HAP-1 (cell line): Measurements from ENCODE around the gene KRTAP6-3.

Source experiments
- DNase-seq, 2 experiments: peaks; one replicate each; pipeline ENCODE4 v3.0.0-alpha.2; 2016 to 2020; ENCODE audit warnings: low spot score in 2 of 2
- H3K27me3 ChIP-seq: fragments of 250-450 bp; sonication (Bioruptor Pico); 2 replicates; pipeline ENCODE4 v1.5.1; 2020; ENCODE audit warnings: low read depth, mild to moderate bottlenecking, moderate library complexity
- H3K36me3 ChIP-seq: fragments of 250-450 bp; sonication (Bioruptor Pico); replicated peaks from 2 replicates; pipeline ENCODE4 v1.5.1; 2020; ENCODE audit warnings: mild to moderate bottlenecking
- H3K4me1 ChIP-seq: fragments of 250-450 bp; sonication (Bioruptor Pico); 2 replicates; pipeline ENCODE4 v1.5.1; 2020; ENCODE audit warnings: mild to moderate bottlenecking
- H3K4me3 ChIP-seq: fragments of 250-450 bp; sonication (Bioruptor Pico); 2 replicates; pipeline ENCODE4 v1.5.1; 2020; ENCODE audit warnings: mild to moderate bottlenecking, moderate library complexity
- H3K9me3 ChIP-seq: fragments of 250-450 bp; sonication (Bioruptor Pico); 2 replicates; pipeline ENCODE4 v1.5.1; 2020; ENCODE audit warnings: mild to moderate bottlenecking, moderate library complexity
- in situ Hi-C: fragments of 300-500 bp; cut with MboI; formaldehyde crosslinking; loops from 3 replicates; pipeline ENCODE4 v1.14.3; 2020; ENCODE audit warnings: low sequenced_read_pairs, inconsistent platforms, mixed read lengths

KRTAP6-3 gene, protein sequence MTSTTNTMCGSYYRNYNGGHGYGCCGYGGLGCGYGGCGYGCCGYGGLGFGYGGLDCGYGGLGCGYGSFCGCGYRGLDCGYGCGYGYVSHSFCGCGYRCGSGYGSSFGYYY

DNA sequence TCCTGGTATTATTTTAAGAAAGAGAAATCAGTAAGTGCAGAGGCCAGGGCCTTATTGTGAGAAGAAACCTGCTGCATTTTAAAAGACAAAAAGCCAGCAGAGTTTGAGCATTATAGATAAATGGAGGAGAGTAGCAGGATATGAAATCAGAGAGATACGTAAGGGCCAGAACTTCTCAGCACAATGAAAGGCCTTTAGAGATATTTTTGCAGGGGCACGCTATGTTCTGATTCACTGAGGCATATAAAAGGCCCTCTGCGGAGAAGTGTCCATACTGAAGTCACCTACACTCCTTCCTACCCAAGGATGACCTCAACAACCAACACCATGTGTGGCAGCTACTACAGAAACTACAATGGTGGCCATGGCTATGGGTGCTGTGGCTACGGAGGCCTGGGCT lies at the start of gene KRTAP6-3:
Gene KRTAP6-3 (plus strand): TSS at position 301 of the 400 bp plus-strand sequence. CDS start 6 bp downstream, at position 307.
- H3K4me1 ChIP-seq, result no peaks in the 10 kb centered on the region
- no peaks in the 10 kb centered on the region for H3K9me3 ChIP-seq
- no peak for DNase-seq
- in situ Hi-C loops, result no loop called here
- H3K27me3 ChIP-seq, result no peaks in the 10 kb centered on the region
- H3K4me3 ChIP-seq, result no peak within 1 kb of the TSS
- no peaks in the 10 kb centered on the region for H3K36me3 ChIP-seq

DNA sequence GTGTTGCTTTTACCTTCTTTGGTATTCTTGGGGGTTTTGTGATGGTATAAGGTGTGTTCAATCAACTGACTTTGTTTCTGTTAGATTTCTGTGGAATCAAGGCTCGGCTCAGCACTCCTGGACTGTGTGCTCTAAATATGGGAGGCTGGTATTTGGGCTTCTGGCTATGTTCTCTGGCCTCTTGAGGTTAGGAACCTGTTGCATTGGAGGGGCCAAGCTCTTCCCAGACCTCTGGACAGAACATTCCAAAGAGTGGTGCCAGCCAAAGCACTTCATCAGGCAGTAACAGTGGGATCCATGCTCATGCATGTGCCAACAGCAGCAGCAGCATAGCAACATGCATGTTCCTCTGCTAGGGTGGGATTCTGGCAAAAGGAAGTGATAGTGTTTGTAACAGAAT lies 39.5 kb upstream of the KRTAP6-3 start:
- H3K36me3 ChIP-seq, result no peaks in the 10 kb centered on the region
- in situ Hi-C loops, result no loop called here
- no peaks in the 10 kb centered on the region for H3K27me3 ChIP-seq
- H3K4me3 ChIP-seq, result no peak overlapping the region
- no peaks in the 10 kb centered on the region for H3K4me1 ChIP-seq
- H3K9me3 ChIP-seq, result peaks cover 3% of the 10 kb centered on the region; the same call in 1 of the 2 replicates
- DNase-seq, result no peak

DNA sequence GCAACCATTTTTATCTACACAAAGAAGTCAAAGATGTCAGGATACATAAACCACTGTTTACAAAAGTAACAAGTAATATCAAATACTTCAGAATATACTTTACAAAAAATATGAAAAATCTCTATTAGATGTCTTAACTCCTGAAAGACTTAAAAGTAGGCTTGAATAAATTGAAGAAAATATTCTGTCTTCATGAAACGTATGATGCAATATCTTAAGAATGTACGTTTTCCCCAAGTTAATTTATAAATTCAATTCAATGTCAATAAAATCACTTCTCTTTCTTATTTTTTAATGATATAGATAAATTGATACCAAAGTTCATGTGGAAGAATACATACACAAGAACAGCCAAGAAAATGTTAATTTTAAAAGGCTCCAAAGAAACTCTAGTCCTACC lies 37.1 kb upstream of the KRTAP6-3 start:
- no peaks in the 10 kb centered on the region for H3K36me3 ChIP-seq
- H3K4me3 ChIP-seq, result no peak overlapping the region
- H3K9me3 ChIP-seq, result no peaks in the 10 kb centered on the region
- DNase-seq, result no peak
- no peaks in the 10 kb centered on the region for H3K27me3 ChIP-seq
- in situ Hi-C loops, result no loop called here
- H3K4me1 ChIP-seq, result no peaks in the 10 kb centered on the region

DNA sequence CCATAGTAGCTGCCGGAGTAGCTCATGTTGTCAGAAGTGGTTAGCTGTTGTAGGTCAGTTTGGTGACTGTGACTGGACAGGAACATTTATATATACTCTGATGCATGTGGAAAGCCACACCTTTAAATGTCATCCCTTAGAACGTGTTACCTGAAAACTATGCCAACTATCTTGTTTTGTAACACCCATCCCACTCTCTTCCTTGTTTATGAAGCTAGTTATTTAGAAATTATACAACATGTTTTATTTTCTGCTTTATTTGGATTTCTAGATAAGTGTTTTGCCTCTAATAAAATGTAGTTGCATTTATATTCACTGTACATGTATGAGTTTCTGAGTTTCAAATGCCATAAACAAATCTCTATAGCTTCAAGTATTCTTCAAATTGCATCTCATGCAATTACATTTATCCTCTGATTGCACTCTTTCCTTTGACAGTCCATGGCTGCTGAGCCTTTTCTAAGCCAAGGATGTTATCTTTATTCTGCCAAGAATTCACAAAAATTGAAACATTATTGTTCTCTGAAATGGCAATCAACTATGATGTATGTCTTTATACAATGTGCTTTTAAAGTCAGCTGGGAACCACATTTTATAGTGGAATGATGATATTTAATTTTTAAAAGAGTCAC lies 30.9 kb upstream of the KRTAP6-3 start, which contains the start of gene KRTAP19-7:
Gene KRTAP19-7 (minus strand): TSS at position 51 of the 632 bp plus-strand sequence. CDS start 25 bp downstream, at position 26.
- no peak for DNase-seq

DNA sequence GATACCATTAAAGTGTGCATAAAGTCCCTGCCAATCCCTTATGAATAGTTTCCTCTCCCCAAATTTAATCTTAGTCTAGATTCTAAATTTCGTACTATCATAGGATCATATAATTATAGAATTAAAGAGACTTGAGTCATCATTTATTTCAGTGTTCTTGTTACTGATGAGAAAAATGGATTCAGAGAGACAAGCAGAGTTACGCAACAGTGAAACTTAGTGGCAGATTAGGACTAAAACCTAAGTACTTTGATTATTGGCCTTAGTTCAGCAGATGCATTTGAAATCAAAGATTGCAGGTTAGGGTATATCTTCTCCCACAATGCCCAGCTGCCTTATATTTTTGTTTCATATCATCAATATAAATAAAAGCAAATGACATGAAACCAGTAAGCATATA lies 30.3 kb upstream of the KRTAP6-3 start:
- in situ Hi-C loops, result no loop called here
- H3K36me3 ChIP-seq, result no peaks in the 10 kb centered on the region
- DNase-seq, result no peak
- no peaks in the 10 kb centered on the region for H3K4me1 ChIP-seq
- H3K9me3 ChIP-seq, result no peaks in the 10 kb centered on the region
- H3K27me3 ChIP-seq, result no peaks in the 10 kb centered on the region
- H3K4me3 ChIP-seq, result no peak overlapping the region

More for the DNA sequence above, 30.9 kb upstream of the KRTAP6-3 start, which contains the start of gene KRTAP19-7:
- in situ Hi-C loops, result no loop called here
- H3K4me3 ChIP-seq, result no peak within 1 kb of the TSS
- H3K4me1 ChIP-seq, result no peaks in the 10 kb centered on the region
- no peaks in the 10 kb centered on the region for H3K36me3 ChIP-seq
- H3K9me3 ChIP-seq, result no peaks in the 10 kb centered on the region
- no peaks in the 10 kb centered on the region for H3K27me3 ChIP-seq

DNA sequence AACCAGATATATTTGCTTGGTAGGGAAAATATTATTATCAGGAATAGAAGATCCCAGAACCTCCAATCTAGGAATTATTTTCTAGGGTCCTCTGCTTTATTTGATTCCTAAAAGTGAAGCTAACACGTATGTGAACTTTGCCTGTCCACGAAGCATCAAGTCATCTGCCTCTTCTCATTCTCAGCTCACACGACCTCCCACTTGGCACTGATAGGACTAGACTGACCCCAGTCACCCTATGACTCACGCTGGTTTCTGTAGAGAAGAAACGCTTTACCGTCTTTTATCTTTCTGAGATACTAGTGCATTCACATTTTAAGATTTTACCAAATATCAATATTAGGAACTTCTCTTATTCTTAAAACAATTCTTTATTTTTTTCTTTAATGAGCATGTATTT lies 29.2 kb upstream of the KRTAP6-3 start:
- in situ Hi-C loops, result no loop called here
- Histone ChIP-seq H3K27me3 (no peaks in the 10 kb centered on the region), H3K9me3 (no peaks in the 10 kb centered on the region), H3K4me3 (no peak overlapping the region), H3K36me3 (no peaks in the 10 kb centered on the region), H3K4me1 (no peaks in the 10 kb centered on the region)
- no peak for DNase-seq

DNA sequence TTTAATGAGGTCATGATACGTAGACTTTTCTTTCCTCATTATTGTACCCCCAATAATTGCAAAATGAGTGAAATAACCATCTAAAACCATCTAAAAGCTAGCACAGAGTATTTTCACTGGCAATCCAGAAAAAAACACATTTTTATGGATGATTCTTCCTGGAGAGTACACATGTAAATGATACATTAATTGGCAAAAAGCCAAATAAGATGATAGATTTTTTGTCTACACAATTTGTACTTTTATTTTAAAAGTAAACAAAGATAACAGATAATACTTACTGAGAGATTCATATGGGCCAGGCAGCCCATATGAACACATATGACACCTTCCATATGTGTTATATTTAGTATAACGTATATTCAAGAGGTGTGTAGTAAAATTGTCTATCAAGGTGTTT lies 28.6 kb upstream of the KRTAP6-3 start:
- Histone ChIP-seq H3K27me3 (no peaks in the 10 kb centered on the region), H3K4me3 (no peak overlapping the region)
- in situ Hi-C loops, result no loop called here

DNA sequence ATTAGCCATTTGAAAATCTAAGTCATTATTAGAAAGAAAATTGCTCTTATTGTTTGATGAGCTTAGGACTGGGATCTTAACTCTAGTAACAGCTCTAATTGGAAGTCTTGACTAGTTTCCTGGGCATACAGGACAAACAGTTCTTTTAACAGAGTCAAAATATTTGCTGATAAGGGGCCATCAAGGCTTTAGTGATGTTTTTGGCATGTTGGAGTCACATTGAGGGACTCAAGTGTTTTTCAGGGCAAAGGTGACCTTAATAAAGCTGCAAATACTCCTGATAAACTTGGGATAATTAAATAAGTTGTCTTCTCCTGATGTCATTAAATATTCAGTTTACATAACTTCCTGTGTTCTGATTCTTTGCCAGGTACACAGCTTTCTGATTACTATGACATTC lies 24.6 kb upstream of the KRTAP6-3 start:
- Histone ChIP-seq H3K4me3 (no peak overlapping the region), H3K27me3 (no peaks in the 10 kb centered on the region), H3K36me3 (no peaks in the 10 kb centered on the region), H3K9me3 (no peaks in the 10 kb centered on the region), H3K4me1 (no peaks in the 10 kb centered on the region)
- in situ Hi-C loops, result no loop called here
- DNase-seq, result no peak

More for the DNA sequence above, 28.6 kb upstream of the KRTAP6-3 start:
- H3K4me1 ChIP-seq, result no peaks in the 10 kb centered on the region
- no peaks in the 10 kb centered on the region for H3K9me3 ChIP-seq
- no peaks in the 10 kb centered on the region for H3K36me3 ChIP-seq
- no peak for DNase-seq

DNA sequence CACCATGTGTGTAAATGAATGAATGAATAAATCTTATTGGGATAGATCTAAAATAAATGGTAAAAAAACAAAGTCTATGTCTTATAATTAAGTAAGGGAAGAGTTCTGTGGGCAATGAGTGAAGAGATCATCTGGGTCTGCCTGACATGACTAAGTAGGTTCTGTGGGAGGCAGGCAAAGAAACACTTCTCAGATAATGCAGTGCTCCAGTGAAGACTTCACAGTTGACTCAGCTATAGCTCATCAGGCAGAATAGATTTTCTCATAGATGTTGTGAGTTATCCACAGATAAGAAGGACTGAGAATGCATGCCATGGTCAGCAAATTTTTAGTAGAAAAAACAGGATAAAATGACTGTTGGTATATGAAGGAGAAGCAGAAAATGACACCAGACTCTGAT lies 14.5 kb upstream of the KRTAP6-3 start:
- H3K36me3 ChIP-seq, result no peaks in the 10 kb centered on the region
- in situ Hi-C loops, result no loop called here
- H3K4me3 ChIP-seq, result no peak overlapping the region
- no peaks in the 10 kb centered on the region for H3K4me1 ChIP-seq
- H3K9me3 ChIP-seq, result no peaks in the 10 kb centered on the region; the same call in 1 of the 2 replicates
- no peaks in the 10 kb centered on the region for H3K27me3 ChIP-seq
- no peak for DNase-seq

DNA sequence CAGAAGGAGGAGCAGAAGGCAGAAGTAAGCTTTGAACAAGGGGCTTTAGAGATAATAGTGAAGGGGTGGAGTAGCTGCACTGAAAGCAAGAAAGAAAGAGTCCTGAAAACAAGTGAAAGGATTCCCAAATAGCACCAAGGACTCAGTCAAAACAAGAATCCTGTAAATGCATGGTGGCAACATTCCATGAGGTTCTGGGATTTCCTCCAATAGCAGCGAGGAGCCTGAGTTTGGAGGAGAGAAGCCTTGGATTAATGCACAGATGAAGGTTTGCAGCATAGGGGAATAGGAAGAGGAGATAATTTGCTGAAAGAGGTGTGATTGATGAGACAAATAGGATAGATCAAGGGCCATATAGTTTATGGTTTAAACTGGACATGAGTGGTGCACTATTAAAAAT lies 12.9 kb upstream of the KRTAP6-3 start:
- Histone ChIP-seq H3K9me3 (no peaks in the 10 kb centered on the region; the same call in 1 of the 2 replicates), H3K27me3 (no peaks in the 10 kb centered on the region), H3K36me3 (no peaks in the 10 kb centered on the region), H3K4me1 (no peaks in the 10 kb centered on the region), H3K4me3 (no peak overlapping the region)
- in situ Hi-C loops, result no loop called here
- no peak for DNase-seq

DNA sequence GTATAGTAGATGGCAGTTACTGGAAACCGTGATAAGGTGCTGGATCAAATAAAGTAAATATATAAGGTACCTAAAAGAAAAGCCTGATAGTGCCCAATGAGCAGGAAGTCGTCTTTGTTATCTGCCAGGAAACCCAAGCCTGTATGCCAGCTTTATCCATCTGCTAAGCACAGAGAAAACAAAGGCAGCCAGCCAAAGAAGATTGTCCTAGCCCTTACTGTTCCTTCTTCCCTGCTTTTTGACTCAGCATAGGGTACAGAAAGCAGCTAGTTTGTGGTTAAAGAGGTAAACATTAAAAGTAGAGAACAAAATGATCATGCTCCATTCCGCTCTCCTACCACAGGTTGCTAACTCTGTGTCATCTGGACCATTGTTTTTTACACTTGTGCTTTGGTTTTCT lies 12.1 kb upstream of the KRTAP6-3 start:
- DNase-seq, result no peak
- Histone ChIP-seq H3K36me3 (no peaks in the 10 kb centered on the region), H3K4me1 (no peaks in the 10 kb centered on the region), H3K4me3 (no peak overlapping the region), H3K27me3 (no peaks in the 10 kb centered on the region), H3K9me3 (no peaks in the 10 kb centered on the region; the same call in 1 of the 2 replicates)
- in situ Hi-C loops, result no loop called here

DNA sequence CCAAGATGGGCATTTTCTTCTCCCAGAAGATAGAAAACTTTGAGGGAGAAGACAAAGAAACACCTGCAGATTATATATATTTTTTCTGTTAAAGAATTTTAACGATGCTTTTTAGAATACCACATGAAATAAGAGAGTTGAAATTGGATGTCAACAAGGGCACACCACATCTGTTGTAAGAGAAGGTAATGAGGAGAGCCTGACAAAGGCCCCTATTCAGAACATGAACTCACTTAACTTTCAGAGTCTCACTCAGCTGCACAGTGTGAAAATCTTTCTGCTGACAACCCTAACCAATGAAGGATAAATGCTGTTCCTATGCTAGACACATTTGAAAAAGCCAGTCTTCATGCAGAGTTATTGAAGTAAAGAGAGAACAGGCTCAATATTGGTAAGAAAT lies 9.4 kb upstream of the KRTAP6-3 start:
- H3K36me3 ChIP-seq, result no peaks in the 10 kb centered on the region
- no peaks in the 10 kb centered on the region for H3K27me3 ChIP-seq
- in situ Hi-C loops, result no loop called here

DNA sequence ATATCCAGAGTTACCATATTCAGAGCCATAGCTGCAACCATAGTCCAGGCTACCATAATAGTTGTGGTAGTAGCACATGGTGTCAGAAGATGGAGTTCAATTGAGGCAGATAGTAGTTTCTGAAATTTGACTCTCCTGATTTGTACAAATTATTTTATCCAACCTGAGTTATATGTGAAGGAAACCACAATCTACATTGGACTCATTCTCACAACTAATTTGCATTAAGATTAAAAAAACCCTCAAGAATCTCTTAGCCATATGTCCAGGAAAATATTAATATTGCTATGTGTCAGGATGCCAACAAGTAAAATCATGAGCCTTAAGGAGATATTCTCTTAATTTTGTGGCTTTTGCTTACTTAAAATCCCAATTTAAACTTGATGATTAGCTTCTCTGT lies 1.9 kb upstream of the KRTAP6-3 start, which contains the start of gene KRTAP22-2:
Gene KRTAP22-2 (minus strand): TSS at position 101 of the 400 bp plus-strand sequence.
- Histone ChIP-seq H3K9me3 (0 out of 2 replicates have a peak, but pooled peaks cover 2% of the 10 kb centered on the region), H3K27me3 (no peaks in the 10 kb centered on the region), H3K4me3 (no peak within 1 kb of the TSS), H3K36me3 (no peaks in the 10 kb centered on the region), H3K4me1 (no peaks in the 10 kb centered on the region)
- DNase-seq, result no peak
- in situ Hi-C loops, result no loop called here

More for the DNA sequence above, 9.4 kb upstream of the KRTAP6-3 start:
- no peak for DNase-seq
- H3K9me3 ChIP-seq, result 0 out of 2 replicates have a peak, but pooled peaks cover 2% of the 10 kb centered on the region
- no peaks in the 10 kb centered on the region for H3K4me1 ChIP-seq
- H3K4me3 ChIP-seq, result no peak overlapping the region

DNA sequence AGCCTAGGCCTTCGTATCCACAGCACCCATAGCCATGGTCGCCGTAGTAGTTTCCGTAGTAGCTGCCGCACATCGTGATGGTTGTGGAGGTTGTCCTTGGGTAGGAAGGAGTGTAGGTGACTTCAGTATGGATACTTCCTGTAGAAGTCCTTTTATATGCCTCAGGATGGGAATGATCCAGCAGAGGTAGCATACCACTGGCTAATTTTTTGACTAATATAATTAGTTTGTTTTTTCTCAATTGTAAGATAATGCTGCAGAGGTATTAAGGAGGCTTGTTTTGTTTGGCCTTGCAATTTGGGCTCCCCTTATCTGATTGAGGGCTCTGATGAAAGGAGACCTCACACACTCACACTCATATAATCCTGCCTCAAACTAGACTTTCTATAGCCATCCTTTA lies 6.6 kb downstream of the KRTAP6-3 start, which contains the start of gene KRTAP6-2:
Gene KRTAP6-2 (minus strand): TSS at position 101 of the 400 bp plus-strand sequence. CDS start 28 bp downstream, at position 73.
- H3K4me3 ChIP-seq, result no peak within 1 kb of the TSS
- in situ Hi-C loops, result no loop called here
- H3K9me3 ChIP-seq, result peaks cover 4% of the 10 kb centered on the region; the same call in 1 of the 2 replicates
- H3K4me1 ChIP-seq, result no peaks in the 10 kb centered on the region
- no peak for DNase-seq
- no peaks in the 10 kb centered on the region for H3K27me3 ChIP-seq
- no peaks in the 10 kb centered on the region for H3K36me3 ChIP-seq
